Prostate gland (tissue), 2 donors: ENCODE data around the gene NOTCH2.

Experiments used
- CTCF ChIP-seq, 4 experiments: fragments of 200-600 bp in 2 of 4; fragments of 450-650 bp in 2 of 4; sonication (generic) in 2 of 4; IDR thresholded peaks; 1 replicate in 3 of 4; 2 replicates in 1 of 4; pipeline ENCODE4 v1.5.1; 2016 to 2019; ENCODE audit warnings: antibody characterized with exemption in 4 of 4, mild to moderate bottlenecking in 2 of 4, moderate library complexity in 2 of 4
- POLR2AphosphoS5 ChIP-seq: sonication (generic); formaldehyde crosslinking; IDR thresholded peaks from one replicate; pipeline ENCODE4 v1.6.1; 2017; ENCODE audit warnings: antibody characterized with exemption

- no peak for TF ChIP-seq POLR2AphosphoS5
- TF ChIP-seq CTCF (IDR thresholded peaks at IDR 0.05), result no peak
Observed at GRCh38 chr1:119879510-119880434, 189.7 kb downstream of the NOTCH2 start.
